NOMO-1 (cell line): ENCODE data around the gene ANKZF1.
"Not testable (repeated sequence)": the region's sequence is repeated elsewhere in the genome, so short reads cannot be mapped to it uniquely, and the experiment has no call there.

ENCODE experiments used
- DNase-seq, 2 experiments: peaks; one replicate each; lab custom pipeline; 2025; ENCODE audit not compliant: unreplicated experiment in 2 of 2; lab: John Stamatoyannopoulos, UW

ANKZF1 gene

GRCh38 chr2:219253753-219254589 is 24.4 kb downstream of the ANKZF1 start, which contains the start of gene TUBA4A:
Gene TUBA4A (minus strand): TSS chr2:219253918. CDS start chr2:219253858, 60 bp downstream.
- DNase-seq: peak; percentile 64 to 75

- peak; percentile 65 to 89 for DNase-seq
These were observed 25.1 kb downstream of the ANKZF1 start for GRCh38 chr2:219254590-219255201.

DNA sequence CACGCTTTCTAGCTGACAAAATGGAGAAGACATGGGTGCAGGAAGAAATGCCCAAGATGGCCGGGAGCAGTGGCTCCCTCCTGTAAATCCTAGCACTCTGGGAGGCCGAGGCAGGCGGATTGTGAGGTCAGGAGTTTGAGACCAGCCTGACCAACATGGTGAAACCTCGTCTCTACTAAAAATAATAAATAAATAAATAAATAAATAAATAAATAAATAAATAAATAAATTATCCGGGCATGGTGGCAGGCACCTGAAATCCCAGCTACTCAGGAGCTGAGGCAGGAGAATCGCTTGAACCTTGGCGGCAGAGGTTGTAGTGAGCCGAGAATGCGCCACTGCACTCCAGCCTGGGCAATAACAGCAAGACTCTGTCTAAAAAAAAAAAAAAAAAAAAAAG is 29.3 kb downstream of the ANKZF1 start:
- not testable (repeated sequence) for DNase-seq

GRCh38 chr2:219261024-219261855 is 31.6 kb downstream of the ANKZF1 start:
- DNase-seq: no peak

DNA sequence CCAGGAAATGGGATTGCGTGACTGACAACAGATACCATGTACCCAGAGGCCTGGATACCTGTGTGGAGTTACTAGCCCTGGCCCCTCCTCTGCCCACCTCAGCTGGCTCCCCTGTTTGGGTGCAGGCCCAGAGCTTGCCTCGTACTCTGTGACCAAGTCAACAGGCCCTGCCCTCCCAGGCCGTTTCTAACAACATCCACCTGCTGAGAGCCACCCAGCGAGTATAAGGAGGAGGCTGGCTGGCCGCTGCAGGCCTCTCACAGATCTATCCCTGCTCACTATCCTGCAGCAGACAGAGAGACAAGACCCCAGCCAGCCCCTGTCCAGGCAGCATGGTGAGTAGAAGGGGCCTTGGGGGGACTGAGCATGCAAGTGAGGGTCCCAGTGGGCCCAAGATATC is 36.6 kb downstream of the ANKZF1 start:
- no peak for DNase-seq

- no peak for DNase-seq
These were observed 37.3 kb downstream of the ANKZF1 start for GRCh38 chr2:219266886-219267285.

DNA sequence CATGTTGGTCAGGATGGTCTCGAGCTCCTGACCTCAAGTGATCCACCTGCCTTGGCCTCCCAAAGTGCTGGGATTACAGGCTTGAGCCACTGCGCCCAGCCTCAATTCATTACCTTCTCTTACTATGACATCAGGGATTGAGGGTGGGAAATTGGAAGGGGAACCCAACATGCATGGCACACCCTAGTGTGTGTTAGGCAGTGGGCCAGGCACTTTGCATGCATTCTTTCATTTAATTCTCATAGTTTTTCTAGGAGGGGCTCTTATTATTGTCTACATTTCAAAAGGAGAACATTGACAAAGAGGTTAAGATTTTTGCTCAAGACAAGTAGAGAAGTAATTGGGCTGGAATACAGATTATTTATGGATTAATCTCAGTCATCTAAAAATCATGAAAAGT is 38.7 kb downstream of the ANKZF1 start:
- no peak for DNase-seq

DNA sequence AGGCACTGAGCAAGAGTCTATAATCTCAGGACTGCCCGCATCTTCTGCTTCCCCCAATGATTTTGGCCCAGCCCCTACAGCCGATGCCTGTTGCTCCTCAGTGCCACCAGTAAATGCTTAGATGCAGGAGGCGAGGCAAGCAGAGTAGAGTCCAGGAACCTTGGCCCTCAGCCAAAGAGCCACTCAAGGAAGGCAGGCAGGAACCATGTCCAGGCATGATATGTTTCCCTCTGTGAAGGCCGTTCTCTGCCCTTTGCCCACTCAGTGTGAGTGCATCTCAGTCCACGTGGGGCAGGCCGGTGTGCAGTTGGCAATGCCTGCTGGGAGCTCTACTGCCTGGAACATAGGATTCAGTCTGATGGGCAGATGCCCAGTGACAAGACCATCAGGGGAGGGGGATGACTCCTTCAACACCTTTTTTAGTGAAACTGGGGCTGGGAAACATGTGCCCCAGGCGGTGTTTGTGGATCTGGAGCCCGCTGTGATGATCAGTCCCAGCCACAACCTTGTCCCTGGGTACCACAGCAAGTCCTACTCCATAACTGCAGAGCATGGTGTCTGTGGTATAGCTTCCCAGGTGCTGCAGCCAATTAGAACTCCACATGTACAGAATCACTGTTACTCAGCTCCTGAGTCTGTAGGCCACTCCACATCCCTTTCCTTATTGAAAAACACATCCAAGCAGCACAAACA is 39.9 kb downstream of the ANKZF1 start:
- no peak for DNase-seq

- no peak for DNase-seq
These were observed 40.4 kb downstream of the ANKZF1 start for GRCh38 chr2:219270055-219270372.

DNA sequence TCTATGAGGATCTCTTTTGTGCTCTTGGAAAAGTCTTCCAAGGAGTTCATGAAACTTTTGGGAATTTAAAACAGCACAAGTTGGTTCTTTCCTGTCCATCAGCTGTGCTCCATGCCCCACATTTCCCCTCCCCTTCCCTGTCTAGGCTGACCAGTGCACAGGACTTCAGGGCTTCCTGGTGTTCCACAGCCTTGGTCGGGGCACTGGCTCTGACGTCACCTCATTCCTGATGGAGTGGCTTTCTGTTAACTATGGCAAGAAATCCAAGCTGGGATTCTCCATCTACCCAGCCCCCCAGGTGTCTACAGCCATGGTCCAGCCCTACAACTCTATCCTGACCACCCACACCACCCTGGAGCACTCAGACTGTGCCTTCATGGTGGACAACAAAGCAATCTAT is 41.4 kb downstream of the ANKZF1 start:
- no peak for DNase-seq

GRCh38 chr2:219272356-219272755 is 42.8 kb downstream of the ANKZF1 start:
- no peak for DNase-seq

DNA sequence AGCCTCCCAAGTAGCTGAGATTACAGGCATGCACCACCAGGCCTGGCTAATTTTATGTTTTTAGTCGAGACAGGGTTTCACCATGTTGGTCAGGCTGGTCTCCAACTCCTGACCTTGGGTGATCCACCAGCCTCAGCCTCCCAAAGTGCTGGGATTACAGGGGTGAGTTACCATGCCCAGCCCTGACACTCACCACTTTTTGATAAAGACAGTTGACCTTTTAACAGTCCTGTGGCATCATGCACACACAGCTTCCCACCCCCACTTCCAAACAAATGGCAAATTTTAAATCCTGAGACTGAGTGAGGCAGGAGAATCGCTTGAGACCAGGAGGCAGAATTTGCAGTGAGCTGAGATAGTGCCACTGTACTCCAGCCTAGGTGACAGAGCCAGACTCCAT is 43.4 kb downstream of the ANKZF1 start:
- DNase-seq: no peak

- DNase-seq: no peak
These were observed 44.3 kb downstream of the ANKZF1 start for GRCh38 chr2:219273937-219274336.

- DNase-seq: no peak
These were observed 44.8 kb downstream of the ANKZF1 start for GRCh38 chr2:219274361-219274921.

- peak; percentile 36 to 49 for DNase-seq
These were observed 48.4 kb downstream of the ANKZF1 start for GRCh38 chr2:219277703-219278654.

- no peak for DNase-seq
These were observed 49.1 kb downstream of the ANKZF1 start for GRCh38 chr2:219278655-219279150.

DNA sequence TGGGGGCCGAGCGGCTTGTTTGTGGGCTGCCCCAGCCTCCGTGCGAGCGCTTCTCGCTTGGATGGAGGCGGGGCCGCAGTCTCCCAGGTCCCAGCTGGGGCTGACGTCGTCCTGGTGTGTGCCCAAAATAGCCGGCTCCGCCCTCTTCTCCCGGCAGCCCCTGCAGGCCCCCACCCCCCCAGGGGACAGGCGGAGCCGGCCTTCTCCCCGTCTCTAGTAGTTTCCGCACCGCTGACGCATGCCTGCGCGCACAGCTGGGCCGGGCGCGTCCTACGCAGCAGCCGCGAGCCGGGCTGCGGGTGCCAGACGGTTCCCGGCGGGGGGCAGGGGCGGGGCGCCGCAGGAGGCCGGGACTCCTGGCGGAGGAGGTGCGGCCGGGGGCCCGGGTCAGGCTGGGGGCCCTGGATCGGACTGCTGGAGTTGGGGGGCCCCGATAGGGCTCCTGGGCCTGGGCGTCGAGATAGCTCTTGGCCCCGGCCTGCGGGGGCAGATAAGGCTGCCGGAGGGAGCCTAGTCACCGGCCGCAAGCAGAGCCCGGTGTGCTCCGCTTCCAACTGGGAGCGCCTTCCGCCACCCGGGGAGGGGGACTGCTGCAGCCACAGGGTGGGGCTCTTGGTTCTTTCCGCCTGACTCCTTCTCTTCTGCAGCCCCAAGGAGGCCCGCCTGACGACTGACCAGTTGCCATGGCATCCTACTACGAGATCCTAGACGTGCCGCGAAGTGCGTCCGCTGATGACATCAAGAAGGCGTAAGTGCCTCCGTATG is 49.7 kb downstream of the ANKZF1 start, which contains the start of gene DNAJB2:
TSS of gene DNAJB2 (plus strand) at position 216 of the 765 bp plus-strand sequence. CDS start at position 684, 468 bp downstream.
- peak; percentile 93 to 99 for DNase-seq

DNA sequence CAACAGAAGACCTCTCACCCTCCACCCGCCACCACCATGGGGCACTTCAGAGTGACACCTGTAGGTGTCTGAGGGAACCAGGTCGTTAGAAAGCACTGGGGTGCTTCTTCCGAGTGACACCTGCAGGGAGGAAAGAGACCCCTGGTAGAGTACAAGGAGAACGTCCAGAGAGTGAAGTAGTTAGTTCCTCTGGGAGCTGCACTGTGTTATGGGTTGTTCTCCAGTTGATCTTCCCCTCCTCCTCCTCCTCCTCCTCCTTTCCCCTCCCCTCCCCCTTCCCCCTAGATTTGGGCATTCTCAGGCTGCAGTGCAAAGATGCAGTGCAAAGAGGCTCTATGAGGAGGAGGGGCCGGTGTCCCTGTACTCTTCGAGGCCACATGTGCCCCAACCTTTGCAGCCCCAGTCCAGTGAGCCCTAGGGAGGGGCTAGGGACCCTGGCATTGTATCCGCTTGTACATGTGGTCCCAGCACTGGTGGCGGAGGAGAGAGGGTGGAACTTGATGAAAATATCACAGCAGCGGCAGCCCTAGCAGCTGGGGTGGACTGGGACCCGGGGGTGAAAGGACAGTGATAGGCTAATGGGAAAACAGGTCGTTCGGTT is 50.4 kb downstream of the ANKZF1 start:
- DNase-seq: no peak
